Globus pallidus (tissue), 1 donor: ENCODE results near the gene TENM3.
"Not testable (repeated sequence)": the region's sequence is repeated elsewhere in the genome, so short reads cannot be mapped to it uniquely, and the experiment has no call there.

ENCODE experiments used
- DNase-seq: peaks from one replicate; pipeline ENCODE4 v3.0.0-alpha.2; 2015; ENCODE audit warnings: low spot score

The TENM3 gene

GRCh38 chr4:182243204-182243603, at the start of gene TENM3:
Gene TENM3, plus strand, starts transcription at chr4:182243402. Its CDS starts 80,619 bp downstream, at chr4:182324021.
- DNase-seq = not testable (repeated sequence)

GRCh38 chr4:182194091-182194824, 48.9 kb upstream of the TENM3 start:
- DNase-seq = no peak

GRCh38 chr4:182197611-182198010, 45.6 kb upstream of the TENM3 start:
- DNase-seq = no peak

GRCh38 chr4:182201871-182202270, 41.3 kb upstream of the TENM3 start:
- no peak for DNase-seq

- DNase-seq = no peak
These were observed 40.6 kb upstream of the TENM3 start for GRCh38 chr4:182202650-182203049.

GRCh38 chr4:182203872-182204411, 39.3 kb upstream of the TENM3 start:
- DNase-seq = no peak

- DNase-seq = no peak
These were observed 37.9 kb upstream of the TENM3 start for GRCh38 chr4:182205306-182205705.

GRCh38 chr4:182206266-182206665, 36.9 kb upstream of the TENM3 start:
- DNase-seq = no peak

- DNase-seq = no peak
These were observed 36.3 kb upstream of the TENM3 start for GRCh38 chr4:182206916-182207315.

- DNase-seq = no peak
These were observed 35.3 kb upstream of the TENM3 start for GRCh38 chr4:182207830-182208396.

GRCh38 chr4:182208526-182209050, 34.6 kb upstream of the TENM3 start:
- DNase-seq = no peak

GRCh38 chr4:182212211-182212761, 30.9 kb upstream of the TENM3 start:
- no peak for DNase-seq

GRCh38 chr4:182213004-182213403, 30.2 kb upstream of the TENM3 start:
- no peak for DNase-seq

GRCh38 chr4:182215148-182215547, 28.1 kb upstream of the TENM3 start:
- DNase-seq = no peak

- DNase-seq = no peak
These were observed 27.2 kb upstream of the TENM3 start for GRCh38 chr4:182216005-182216404.

- DNase-seq = no peak
These were observed 23.7 kb upstream of the TENM3 start for GRCh38 chr4:182219411-182220056.

- DNase-seq = no peak
These were observed 21.2 kb upstream of the TENM3 start for GRCh38 chr4:182221987-182222386.

GRCh38 chr4:182222766-182223165, 20.4 kb upstream of the TENM3 start:
- DNase-seq = no peak

- no peak for DNase-seq
These were observed 19.5 kb upstream of the TENM3 start for GRCh38 chr4:182223708-182224107.

GRCh38 chr4:182224192-182224850, 18.9 kb upstream of the TENM3 start:
- DNase-seq = no peak

GRCh38 chr4:182225257-182225852, 17.8 kb upstream of the TENM3 start:
- no peak for DNase-seq

- DNase-seq = no peak
These were observed 15.6 kb upstream of the TENM3 start for GRCh38 chr4:182227611-182228010.
